Stimulated activated CD8-positive, alpha-beta memory T cell treated with anti-CD3 and anti-CD28 coated beads, Interleukin-15, amount 100 ng/mL, for 4 hours (primary cell): ENCODE data around the gene TMEM87A.
A peak's percentile ranks its signal among the peaks of the same experiment; 100 is the strongest.
"Not testable (repeated sequence)": the region's sequence is repeated elsewhere in the genome, so short reads cannot be mapped to it uniquely, and the experiment has no call there.

ENCODE experiments used
- DNase-seq, 2 donors: peaks; one replicate each; pipeline ENCODE4 v3.0.0-alpha.2; 2020; ENCODE audit warnings: low read depth in 2 of 2

The TMEM87A gene, protein sequence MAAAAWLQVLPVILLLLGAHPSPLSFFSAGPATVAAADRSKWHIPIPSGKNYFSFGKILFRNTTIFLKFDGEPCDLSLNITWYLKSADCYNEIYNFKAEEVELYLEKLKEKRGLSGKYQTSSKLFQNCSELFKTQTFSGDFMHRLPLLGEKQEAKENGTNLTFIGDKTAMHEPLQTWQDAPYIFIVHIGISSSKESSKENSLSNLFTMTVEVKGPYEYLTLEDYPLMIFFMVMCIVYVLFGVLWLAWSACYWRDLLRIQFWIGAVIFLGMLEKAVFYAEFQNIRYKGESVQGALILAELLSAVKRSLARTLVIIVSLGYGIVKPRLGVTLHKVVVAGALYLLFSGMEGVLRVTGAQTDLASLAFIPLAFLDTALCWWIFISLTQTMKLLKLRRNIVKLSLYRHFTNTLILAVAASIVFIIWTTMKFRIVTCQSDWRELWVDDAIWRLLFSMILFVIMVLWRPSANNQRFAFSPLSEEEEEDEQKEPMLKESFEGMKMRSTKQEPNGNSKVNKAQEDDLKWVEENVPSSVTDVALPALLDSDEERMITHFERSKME

DNA sequence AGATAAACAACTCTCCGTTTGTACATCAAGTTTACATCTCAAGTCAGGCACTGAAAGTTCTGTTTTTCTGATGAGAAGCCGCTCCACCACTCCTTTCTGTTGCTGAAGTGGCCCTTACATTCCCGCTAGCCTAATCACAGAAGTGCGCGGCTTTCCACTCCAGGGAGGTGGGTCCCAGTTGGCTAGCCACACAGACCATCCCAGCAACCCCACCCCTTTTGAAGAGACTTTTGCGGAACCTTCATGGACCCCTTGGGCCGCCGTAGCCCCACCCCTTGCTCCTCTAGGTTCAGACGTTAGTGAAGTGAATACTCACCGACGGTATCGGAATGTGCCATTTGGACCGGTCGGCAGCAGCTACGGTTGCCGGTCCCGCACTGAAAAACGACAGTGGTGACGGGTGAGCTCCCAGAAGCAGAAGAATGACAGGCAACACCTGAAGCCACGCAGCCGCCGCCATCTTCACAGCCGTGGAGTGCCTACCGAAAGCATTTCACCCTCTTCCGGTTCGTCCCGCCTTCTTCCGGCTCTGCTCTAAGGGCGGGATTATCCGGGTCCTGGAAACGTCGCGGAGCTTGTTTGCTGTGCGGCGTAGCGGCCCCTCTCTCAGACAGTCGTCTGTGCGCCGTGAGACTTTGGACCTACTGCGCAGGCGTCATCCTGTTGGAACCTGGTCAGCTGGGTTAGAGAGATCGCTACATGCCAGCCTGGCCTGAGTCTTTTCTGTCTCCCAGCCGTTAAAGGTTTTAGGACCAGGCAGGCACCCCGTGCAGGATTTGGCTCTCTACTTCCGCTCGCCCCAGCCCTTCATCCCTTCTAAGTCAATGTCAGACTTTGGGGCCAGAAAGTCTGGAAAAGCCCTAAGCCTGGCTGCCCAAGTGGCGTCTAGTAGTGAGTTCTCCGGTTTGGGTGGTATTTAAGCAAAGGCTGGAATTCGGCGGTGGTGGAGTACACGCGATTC is at the start of gene TMEM87A, which contains the start of gene GANC:
TSS of gene TMEM87A (minus strand) at position 495 of the 961 bp plus-strand sequence. CDS start at position 460, 35 bp downstream.
TSS of gene GANC (plus strand) at position 263 of the 961 bp plus-strand sequence. CDS start 1,281 bp downstream, outside the sequence.
- peak; percentile 91 to 94 for DNase-seq

DNA sequence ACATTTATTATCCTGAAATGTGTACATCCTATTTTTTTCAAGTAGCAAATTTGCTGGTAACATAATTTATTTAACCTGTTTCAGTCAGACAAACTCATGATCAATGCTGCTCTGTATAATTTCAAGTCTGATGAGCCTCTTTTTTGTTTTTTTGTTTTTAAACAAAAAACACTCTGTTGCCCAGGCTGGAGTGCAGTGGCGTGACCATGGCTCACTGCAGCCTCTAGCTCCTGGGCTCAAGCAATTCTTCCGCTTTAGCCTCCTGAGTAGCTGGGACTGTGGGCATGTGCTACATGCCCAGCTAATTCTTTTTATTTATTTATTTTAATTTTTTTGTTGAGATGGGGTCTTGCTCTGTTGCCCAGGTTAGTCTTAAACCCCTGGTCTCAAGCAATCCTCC is 46.0 kb upstream of the TMEM87A start:
- no peak for DNase-seq

DNA sequence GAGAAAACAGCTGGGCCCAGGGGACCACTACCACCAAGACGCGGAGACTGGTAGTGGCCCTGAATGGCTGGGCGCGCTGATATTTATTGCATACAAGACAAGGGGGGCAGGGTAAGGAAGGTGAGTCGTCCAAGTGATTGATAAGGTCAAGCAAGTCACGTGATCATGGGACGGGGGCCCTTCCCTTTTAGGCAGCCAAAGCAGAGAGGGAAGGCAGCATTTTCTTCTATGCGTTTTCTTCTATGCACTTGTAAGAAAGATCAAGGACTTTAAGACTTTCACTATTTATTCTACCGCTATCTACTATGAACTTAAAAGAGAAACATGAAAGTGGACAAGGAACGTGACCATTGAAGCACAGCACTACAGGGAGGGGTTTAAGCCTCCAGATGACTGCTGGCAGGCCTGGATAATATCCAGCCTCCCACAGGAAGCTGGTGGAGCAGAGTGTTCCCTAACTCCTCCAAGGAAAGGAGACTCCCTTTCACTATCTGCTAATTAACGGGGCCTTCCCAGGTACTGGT is 43.1 kb upstream of the TMEM87A start:
- not testable (repeated sequence) for DNase-seq

DNA sequence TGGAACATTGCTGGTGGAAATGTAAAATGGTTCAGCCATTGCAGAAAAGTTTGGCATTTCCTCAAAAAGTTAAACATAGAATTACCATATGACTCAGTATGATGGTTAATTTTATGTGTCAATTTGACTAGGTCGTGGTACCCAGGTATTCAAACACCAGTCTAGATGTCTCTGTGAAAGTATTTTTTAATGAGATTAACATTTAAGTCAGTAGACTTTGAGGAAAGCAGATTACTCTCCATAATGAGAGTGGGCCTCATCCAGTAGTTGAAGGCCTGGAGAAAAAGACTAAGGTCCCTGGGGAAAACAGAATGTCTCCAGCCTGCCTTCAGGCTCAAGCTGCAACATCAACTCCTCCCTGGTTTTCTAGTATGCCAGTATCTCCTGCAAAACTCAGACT is 42.3 kb upstream of the TMEM87A start:
- DNase-seq = no peak

DNA sequence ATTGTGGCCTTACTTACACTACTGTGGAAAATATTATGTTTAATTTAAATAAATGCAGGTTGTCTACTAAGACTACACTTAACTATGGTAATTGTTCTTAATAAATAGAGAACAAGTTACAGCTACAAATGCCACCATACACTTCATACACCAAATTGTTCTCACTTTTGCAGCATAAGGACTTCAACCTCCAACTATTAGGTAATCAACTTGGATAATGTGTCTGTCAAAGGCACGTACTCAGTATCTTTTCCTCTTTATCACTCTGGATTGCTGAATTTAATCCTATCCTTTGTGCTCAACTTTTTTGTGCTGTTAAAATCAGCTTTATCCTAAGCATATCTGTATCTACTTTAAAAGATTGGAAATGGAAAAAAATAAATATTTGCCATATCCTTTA is 41.6 kb upstream of the TMEM87A start:
- DNase-seq = no peak

DNA sequence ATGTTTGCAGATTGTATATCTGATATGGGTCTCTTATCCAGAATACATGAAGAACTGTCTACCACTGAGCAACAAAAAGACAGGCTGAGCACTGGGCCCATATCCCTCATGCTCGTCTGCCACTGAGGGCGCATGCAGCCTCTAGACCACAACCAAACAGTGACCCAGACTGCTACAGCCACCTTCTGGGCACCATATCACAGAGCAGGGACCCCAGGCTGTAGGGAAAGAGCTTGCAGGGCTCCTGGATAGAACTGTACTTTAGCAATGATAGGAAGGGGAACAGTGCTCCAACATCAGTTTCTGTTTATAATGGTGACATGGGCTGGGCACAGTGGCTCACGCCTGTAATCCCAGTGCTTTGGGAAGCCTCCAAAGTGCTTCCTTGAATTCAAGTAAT is 40.2 kb upstream of the TMEM87A start:
- DNase-seq = no peak

DNA sequence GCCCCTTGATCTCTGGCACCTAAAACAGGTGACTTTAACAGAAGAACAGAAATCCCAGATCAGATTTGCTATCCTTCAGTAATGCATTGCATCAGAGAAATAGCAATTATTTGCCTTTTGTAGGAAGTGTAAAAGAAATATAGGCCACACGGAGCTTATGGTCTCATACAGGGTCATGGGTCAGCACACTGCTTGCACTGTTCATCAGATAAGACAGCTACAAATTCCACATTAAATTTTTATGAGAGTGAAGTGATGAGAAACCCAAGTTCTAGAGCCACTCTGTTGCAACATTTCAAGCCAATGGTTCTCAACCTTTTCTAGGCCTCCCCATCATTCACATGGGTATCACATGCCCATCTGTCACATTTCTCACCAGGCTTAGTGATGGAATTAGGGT is 33.4 kb upstream of the TMEM87A start:
- DNase-seq = no peak

DNA sequence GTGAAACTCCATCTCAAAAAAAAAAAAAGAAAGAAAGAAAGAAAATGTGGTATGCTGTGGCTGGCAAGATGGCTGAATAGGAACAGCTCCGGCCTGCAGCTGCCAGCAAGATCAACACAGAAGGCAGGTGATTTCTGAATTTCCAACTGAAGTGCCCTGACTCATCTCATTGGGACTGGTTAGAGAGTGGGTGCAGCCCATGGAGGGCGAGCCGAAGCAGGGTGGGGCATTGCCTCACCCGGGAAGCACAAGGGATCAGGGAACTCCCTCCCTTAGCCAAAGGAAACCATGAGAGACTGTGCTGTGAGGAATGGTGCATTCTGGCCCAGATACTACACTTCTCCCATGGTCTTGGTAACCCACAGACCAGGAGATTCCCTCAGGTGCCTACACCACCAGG is 27.8 kb upstream of the TMEM87A start:
- not testable (repeated sequence) for DNase-seq

DNA sequence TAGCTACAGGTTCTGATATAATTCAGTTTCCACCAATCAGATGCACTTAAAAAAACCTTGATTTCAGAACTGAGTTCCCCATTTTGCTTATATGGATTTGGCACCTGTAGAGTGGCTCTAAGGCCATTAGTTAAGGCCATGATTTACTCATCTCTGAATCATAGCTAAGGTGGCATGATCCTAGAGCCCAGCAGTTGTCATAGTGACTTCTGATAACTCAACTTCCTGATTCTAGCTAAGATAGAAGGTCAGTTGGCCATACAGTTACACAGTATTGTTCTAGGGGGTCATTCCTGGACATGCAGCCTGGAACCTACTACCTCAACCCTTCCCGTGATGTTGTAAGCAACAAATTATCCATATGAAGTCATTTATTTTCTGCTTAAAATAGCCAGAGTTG is 15.9 kb upstream of the TMEM87A start:
- no peak for DNase-seq

DNA sequence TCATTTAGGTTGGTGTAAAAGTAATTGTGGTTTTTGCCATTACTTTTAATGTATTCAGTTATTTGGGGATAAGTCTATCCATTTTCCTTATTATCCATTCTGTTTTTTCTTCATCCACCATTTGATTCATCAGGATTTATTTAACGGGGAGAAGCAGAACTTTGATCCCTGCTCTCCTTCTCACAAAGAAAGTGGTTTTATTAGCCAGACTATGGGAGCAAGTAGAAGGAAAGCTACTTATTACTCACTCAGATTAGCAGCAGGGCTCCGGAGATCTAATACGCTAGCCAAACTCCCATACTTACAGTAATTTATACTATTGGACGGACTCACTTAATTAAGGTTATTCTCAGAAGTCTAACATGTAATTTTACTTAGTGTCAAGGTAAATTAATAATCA is 14.7 kb upstream of the TMEM87A start:
- no peak for DNase-seq

DNA sequence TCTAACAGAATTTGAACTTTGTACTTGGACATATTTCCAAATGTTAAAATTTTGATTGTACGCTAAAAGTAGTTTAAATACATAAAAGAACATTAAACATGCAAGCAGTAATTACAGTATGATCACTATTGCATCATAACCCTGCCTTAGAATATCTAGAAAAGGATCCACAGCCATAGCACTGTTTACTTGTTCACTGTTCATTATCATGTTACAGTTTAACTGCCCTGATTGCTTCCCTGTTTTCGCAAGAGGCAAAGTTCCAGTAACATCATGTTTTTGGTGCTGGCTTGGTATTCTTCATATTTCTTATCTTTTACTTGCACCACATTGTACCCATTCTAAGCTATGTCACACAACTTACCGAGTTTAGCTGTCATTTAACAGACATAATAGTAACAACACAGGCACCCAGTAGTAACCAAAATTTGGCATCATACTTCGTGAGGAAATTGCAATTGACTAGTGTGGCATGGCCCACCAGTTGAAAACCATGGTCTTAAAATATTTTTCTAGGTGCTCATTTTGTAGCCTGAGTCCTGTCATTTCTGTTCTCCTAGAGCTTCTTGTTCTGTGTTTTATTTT is 13.3 kb upstream of the TMEM87A start:
- DNase-seq = no peak

DNA sequence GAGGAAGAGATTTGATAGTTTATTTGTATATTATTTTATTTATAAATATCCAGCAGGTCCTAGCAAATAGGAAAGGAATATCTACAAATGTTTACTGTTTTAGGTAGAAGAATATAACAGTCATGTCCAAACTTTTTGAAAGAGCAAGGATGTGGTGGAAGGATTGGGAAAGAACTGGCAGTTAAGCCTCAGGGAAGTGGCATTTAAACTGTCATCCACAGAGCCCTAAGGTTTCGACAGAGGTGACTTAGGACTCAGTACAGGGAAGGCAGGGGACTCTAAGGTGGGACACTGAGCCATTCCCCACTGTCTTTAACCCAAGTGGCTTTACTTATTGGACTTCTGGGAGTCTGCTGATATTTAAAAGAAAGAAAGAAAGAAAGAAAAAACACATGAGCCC is 11.8 kb upstream of the TMEM87A start:
- no peak for DNase-seq

DNA sequence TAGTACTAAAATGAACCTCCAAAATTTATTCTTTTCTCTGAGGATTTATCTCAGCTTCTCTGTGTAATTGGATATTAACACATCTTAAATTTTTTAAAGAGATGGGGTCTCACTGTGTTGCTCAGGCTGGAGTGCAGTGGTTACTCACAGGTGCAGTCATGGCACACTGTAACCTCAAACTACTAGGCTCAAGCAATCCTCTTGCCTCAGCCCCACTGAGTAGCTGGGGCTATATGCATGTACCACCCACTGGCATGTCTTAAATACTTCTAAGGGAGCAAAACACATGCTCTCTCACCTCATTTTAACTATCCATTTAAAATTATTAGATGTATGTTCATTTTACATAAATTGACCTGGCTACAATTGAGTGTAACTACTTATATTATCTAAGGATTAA is 11.3 kb upstream of the TMEM87A start:
- DNase-seq = no peak

DNA sequence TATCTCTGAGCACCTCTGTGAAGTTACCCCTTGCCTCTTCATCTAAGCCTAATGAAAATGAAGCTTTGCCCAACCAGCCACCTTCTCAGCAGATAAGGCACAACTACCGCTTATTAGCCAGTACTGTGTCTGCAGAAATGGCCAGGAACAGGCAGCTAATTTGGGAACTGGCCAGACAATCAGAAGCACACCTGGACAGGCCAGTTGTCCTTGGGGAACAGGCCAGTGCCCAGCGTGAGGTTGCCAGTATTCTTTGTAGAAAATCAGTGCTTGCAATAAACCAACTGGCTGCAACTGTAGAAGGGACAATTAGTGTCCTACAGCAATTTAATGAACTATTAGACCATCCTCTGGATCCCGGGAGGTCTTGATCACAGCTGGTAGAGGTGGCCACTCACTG is 10.4 kb upstream of the TMEM87A start:
- no peak for DNase-seq

DNA sequence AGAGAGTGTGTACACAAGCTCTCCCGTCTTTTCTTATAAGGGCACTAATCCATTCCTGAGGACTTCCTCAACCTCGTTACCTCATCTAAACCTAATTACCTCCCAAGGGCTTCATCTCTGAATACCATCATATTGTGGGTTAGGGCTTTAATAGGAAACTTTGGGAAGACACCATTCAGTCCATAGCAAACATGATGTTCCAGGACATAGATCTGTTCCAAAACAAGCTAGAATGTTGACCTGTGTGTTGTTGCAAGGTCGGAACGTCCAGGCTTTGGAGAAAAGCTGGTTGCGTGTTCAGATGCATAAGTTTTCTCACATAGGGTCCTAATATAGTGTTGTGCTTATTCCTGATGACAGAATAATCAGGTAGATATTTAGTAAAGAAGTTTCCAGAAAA is 9.7 kb upstream of the TMEM87A start:
- no peak for DNase-seq

DNA sequence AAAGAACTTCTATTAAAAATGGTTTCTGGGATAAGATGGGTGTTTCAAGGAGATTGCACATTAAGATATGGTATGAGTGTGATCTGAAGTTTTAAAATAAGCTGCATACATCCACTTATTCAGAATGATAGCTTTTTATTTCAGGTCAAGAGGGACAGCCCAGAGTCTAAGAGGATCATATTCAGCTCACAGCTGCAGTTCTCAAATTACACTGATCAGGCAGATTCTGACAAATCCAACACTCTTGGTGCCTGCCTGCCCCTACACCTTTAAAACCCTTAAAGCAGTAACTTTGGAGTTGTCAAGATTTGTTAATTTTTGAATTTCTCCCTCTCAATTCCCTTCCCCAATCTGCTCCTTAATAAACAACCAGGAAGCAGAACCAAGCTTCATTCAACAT is 9.1 kb upstream of the TMEM87A start:
- DNase-seq = no peak

DNA sequence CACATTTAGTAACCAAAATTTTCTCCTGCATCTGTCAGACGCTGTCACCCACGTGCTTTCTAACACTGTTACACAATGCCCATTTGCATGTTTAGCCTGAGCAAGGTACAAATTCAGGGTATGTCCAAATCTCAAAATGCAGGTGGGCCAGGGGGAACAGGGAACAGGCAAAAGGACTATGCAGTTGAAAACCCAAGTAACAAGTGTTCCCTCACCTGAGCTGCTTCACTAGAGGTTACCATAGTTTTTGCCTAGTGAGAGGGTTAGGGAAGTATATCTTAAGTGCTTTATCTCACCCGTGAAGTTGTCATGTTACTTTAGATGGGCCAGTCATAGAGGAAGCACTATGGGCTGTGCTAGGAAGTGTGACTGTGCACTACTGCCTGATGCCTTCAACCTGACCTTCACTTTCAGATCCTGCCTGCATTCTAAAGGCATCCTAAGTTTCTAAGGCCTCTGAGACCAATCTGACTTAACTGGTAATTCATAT is 6.0 kb upstream of the TMEM87A start:
- DNase-seq = no peak

DNA sequence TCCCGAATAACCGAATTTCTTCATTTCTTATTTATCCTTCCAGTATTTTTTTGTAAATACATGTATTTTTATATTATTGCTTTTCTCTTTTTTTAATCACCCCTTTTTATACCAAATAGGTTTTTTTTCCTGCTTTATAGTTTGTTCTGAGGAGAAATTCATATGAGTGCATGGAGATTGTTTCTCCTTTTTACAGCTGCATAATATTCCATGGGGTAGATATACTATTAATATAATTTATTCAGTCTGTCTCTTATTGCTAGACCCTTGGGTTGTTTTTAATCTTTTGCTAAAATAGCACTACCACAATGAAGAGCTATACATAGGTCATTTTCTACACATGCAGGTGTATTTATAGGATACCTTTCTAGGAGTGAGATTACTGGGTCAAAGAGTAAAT is 3.5 kb upstream of the TMEM87A start:
- DNase-seq = no peak

DNA sequence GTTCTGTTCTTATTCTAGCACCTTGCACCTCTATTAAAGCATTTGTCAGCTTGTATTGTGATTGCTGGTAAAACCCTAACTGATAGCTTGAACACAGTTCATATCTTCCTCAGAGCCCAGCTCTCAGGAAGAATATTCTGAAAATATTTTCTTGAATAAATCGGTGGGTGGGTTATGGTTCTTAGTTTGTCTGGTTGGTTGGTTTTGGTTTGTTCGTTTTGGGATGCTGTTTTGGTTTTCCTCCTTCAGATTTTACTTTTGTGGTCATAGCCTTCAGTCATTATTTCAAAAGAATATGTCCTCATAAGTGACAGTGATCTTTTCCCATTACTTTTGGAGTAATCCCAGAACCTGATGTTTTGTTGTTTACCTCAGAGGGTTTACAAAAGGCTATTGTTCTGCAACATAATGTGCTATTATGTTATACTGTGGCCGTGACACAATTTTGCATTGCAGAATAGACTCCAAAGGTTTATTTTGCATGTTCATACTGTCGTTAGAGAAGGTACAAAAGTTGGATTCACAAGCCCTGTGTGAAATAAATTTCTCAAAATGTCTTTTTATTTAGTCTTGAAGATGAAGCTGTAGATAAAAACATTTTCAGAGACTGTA is 2.7 kb upstream of the TMEM87A start:
- no peak for DNase-seq

DNA sequence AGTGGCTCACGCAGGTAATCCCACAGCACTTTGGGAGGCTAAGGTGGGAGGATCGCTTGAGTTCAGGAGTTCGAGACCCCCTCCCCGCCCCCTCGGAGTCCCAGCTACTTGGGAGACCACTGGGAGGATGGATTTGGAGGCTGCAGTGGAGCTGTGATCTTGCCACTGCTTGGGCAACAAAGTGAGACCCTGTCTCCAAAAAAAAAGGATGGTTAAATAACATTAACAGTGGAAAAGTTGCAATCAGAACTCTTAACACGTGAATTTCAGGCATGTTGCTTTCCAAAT is 1.4 kb upstream of the TMEM87A start:
- DNase-seq = no peak
